ENCODE measurements around the gene RLN3.
A peak's percentile ranks its signal among the peaks of the same experiment; 100 is the strongest.
"Not testable (repeated sequence)": the region's sequence is repeated elsewhere in the genome, so short reads cannot be mapped to it uniquely, and the experiment has no call there.

RLN3 gene

DNA sequence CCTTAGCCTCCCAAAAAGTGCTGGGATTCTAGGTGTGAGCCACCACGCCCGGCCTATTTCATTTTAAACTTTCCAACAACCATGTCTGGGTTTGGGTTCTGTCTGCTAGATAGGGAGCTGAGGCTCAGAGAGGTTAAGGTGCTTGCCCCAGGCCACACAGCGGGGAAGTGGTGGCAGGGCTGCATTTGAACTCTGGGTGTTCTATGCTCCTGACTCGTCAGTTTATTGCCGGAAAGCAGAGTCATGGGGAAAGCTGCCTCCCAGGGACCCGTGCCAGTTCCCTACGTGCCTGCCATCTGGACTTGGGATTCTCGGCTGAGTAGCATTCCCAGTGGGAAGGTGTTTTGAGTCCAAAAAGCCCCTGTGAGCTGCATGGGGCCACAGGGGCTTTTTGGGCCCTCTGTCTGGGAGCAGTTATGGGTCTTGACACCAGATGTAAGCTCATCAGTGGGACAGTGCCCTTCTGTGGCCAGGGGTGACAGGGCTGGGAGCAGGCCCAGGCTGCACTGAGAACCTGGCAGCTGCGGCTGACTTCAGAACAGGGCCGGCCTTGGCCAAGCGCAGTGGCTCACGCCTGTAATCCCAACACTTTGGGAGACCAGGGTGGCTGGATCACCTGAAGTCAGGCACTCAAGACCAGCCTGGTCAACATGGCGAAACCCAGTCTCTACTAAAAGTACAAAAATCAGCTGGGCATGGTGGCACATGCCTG, 32.8 kb upstream of the RLN3 start:
- no peak for DNase-seq (ENCODE audit: low read depth)

DNA sequence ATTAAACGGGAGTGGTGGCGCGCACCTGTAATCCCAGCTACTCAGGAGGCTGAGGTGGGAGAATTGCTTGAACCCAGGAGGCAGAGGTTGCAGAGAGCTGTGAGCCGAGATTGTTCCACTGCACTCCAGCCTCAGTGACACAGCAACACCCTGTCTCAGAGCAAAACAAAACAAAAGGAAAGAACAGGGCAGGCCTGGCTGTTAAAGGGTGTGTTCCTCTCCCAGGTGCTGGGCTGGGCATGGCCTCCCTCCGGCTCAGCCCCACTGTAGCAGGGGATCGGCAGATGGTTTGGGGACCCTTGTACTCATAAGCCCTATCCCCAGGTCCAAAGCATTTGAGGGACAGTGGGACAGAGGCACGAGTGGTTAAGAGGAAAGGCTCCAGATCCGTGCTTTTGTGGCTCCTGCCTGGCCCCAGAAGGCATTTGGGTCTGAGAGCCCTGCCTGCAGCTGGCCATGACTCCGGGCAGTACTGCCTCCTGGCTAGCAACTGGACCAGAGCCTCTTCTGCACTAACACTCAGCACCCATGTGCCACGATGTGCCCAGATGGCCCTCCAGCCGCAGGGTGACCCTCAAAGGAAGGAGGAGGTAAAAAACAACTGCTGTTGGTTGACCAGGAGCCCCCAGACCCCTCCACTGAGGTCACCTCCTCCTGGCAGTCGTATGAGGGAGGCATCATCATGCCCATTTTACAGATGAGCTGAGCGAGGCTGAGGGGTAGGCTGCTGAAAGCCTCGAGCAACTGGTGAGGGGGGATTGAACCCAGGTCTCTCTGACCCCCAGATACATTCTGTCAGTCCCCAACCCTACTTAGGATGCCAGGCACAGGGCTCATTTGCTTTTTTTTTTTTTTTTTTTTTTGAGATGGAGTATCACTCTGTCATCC, 31.8 kb upstream of the RLN3 start:
- no peak for DNase-seq (ENCODE audit: low read depth)

DNA sequence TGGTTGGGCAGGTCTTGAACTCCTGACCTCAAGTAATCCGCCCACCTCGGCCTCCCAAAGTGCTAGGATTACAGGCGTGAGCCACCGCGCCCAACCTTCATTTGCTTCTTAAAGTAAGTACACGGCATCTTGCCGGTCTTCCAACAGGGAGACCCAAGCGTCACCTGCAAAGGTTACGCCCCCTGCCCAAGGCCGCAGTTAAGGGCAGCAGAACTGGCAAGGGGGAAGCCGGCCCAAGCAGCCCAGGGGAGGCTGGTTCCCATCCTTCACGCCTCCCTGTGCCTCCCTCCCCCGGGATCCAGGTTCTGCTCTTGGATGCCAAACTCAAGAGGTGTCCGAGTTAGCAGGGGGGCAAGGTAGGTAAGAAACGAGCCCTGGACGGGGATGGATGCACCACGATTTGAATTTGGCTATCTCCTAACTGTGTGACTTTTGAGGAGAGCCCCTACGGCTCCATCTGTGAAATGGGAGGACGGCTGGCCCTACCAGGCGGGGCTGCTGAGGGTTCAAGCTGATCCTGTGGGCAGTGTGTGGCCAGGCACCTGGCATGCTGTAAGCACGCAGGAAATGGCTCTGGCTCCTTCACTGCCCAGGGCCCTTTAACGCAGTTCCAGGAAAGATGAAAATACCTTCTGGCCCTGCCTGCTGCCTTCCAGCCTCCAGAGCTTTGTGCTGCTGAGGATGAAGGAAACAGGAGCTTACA, 30.9 kb upstream of the RLN3 start:
- DNase-seq (ENCODE audit: low read depth), result no peak

DNA sequence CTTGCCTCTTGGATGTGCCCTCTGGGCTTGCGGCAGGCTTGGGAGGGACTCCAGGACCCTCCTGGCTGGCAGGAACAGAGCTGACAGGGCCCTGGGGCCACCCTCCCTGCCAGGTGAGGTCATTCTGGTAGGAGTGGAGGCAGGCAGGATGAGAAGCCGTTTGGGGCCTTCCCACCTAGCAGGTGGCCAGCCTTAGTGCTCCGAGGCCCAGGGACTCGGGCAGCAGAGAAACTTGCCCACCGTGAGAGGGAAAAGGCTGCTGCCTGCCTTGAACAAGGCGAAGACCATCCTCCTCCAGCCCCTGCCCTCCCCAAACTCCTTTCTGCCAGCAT, 30.4 kb upstream of the RLN3 start:
- DNase-seq (ENCODE audit: low read depth), result no peak

DNA sequence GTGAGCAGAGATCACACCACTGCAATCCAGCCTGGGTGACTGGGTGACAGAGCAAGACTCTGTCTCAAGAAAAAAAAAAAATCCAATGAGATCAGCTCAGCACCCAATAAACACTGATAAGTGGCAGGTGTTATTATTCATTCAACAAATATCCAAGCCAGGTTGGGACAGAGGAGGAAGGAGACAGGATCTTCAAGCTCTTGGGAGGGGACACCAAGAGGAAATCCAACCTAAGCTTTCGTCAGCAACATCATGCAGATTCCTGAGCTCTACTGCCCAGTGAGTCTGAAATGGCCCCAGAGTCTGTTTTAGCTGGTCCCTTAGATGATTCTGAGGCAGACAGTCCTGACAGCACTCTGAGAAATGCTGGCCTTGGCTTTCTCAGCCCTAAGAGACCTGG, 29.5 kb upstream of the RLN3 start:
- DNase-seq (ENCODE audit: low read depth), result no peak

DNA sequence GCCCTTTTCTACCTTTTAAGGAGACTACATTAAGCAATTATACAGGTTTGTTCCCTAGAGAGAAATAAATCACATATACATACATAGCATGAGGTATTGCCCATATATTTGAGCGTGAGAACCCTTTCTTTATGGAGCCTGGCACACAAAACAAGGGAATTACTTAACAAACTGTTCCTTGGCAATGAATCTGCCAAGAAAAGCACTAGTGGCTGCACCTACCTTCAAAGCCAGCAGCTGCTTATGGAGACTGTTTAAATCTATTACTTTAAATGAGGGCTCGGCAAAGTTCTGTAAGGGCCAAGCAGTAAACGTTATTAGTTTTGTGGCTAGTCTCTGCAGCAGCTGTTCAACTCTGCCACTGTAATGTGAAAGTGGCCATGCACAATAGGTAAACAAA, 28.9 kb upstream of the RLN3 start:
- DNase-seq (ENCODE audit: low read depth), result no peak

DNA sequence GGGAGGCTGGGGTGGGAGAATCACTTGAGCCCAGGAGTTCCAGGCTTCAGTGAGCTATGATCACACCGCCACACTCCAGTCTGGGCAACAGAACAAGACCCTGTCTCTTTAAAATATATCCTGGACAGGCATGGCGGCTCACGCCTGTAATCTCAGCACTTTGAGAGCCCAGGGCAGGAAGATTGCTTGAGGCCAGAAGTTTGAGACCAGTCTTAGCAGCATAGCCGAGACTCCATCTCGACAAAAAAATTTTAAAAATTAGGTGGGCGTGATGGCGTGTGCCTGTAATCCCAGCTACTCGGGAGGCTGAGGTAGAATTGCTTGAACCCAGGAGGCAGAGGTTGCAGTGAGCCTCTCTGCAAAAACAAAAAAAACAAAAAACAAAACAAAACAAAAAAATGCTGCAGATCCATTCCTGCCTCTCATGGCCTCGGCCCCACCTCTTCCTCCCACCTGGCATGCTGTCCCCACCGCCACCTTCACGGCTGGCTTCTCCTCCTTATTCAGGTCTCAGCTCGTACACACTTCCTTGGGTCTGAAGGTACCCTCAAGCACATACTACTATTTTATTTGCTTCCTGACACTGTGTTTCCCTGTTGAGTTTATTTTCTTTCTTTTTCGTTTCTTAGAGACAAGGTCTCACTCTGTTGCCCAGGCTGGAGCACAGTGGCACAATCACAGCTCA, 27.1 kb upstream of the RLN3 start:
- DNase-seq (ENCODE audit: low read depth), result no peak

DNA sequence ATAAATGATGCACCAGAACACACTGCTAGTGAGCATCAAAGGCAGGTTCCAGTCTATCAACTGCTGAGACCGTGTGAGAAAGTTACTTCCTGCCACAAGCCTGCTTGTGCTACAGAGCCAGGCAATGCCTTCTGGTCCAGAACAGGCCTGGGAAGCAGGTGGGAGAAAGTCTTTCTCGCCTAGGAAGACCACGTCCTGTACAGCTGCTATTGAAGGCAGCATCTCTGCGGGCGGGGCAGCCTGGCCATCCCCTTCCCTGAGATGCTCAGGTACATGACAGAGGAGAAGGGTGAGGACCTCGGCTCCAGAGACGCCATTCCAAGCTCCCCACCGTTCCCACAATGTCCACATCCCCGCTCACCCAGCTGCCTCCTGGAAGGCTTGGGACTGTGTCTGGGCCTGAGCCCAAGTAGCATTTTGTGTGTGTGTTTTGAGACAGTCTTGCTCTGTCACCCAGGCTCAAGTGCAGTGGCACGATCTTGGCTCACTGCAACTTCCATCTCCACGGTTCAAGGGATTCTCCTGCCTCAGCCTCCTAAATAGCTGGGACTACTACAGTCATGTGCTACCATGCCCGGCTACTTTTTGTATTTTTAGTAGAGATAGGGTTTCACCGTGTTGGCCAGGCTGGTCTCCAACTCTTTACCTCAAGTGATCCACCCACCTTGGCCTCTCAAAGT, 25.2 kb upstream of the RLN3 start:
- DNase-seq (ENCODE audit: low read depth), result no peak

DNA sequence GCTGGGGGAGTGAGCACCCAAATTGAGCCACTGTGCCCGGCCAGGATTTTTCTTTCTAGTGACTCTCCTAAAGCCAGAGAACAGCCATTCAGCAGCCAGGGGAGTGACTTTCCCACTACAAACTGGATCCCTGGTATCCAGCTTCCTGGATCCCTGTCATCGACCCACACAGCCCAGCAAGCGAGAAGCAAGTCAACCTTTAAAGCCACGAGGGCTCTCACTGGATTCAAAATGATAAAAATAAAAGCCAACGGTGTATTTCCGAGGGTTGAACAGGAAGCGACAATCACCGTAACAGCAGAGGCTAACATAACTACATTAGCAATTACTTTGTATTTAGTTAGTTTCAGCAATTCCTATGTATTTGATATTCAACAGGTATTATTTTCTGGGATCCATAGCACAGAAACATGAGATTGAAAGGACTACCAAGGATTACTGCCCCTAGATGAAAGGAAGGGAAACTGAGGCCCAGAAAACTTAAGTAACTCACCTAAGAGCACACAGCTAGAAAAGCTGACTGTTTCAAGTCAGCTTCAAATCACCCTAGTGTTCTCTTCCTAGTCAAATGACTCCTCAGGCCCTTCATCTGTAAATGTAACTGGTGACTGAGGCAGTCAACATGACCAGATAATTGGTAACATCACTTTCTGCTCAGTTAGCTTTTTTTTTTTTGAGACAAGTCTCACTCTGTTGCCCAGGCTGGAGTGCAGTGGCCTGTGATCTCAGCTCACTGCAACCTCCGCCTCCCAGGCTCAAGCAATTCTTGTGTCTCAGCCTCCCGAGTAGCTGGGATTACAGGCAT, 24.5 kb upstream of the RLN3 start:
- no peak for DNase-seq (ENCODE audit: low read depth)

DNA sequence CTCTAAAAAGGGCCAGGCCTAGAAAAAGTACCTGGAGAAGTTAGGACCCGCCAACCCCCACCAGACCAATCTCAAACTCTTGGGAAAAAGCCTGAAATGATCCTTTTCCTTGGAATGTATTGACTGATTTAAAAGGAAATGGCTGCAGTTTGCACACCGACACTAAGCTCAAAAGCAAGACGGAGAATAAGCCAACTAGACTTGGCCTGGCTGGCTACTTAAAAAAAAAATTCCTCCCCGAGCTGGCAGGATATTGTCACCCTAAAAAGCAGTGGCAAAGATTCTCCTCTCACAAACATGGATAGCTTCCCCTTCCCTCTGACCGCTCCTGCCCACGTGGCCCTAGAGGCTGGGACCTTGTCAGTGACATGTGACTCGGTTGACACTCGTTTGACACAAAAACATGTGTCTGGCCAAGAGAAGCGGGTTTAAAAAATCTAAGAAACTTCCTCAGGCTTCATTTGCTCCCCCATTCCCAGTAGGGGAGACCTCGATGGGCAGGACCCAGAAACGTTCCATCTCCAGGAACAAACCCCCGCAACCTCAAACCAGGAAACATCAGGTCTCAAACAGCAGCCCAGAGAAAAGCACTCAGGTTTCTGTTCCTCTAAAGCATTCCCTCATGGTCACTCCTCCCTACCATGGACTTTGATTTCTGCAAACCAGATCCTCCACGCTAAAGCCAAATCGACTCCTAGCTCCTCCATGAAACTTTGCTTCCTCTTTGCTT, 23.2 kb upstream of the RLN3 start:
- DNase-seq (ENCODE audit: low read depth), result no peak

DNA sequence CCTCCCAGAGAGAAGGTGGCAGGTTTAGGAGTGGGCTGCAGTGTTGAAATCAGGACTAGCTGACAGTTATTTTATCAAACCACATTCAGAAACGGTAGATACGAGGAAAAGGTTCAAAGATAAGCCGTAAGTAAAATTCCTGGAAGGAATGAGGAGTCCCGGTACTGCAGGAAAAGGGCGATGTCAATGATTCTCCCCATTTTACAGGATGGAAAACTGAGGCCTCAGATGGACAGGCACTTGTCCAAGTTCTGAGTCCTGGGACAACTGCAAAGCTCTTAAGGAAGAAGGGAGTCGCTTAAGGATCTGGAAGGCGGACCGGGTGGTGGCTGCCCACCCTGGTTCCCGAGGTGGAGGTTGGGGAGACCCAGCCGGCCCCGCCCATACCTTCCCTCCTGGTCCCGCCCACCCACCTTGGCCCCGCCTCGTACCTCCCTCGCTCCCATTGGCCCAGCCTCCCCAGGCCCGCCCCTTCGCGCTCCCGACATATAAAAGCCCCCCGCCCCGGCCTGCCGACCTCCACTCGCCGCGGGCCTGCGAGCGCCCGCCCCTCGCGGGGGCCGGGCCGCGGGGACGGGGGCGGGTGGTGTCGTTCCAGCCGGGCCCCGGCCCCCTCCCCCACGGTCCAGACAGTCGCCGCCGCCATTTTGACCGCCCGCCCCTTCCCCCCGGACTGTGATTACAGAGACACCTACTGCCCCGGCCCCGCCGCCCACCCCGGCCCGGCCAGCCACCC, 22.4 kb upstream of the RLN3 start:
- DNase-seq (ENCODE audit: low read depth), result peak; percentile 90

DNA sequence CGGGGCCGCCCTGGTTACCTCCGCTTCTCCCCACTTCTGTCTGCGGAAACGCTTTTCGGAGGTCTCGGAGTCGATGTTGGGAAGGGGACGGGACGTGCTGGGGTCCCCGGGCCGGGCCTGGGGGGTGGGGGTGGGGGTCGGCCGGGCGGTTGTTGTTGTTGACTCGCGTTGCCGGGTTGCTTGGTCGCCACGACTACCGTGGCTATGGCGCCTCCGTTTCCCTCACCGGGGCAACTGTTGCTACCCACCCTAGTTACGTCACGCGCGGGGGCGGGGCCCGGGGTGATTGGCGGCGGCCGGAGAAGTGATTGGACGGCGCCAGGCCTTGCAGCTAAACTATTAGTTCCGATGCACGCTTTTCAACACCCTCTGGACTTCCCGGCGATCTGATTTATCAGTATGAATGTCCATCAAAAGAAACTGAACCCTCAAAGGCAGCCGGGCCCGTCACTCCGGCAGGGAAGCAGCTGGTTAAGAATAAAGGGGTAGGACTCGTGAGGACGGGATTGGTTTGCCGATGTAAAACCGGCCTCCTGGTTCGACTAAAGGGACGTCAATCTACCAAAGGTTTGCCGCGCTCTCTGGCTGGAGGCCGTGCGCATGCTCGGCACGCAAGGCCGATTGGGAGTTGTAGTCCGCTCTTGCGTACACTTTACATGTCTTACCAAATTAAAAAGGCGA, 21.7 kb upstream of the RLN3 start, which contains the start of gene RFX1:
TSS of gene RFX1 (minus strand) at position 236 of the 681 bp plus-strand sequence. CDS start 12,477 bp downstream, outside the sequence.
- DNase-seq (ENCODE audit: low read depth), result peak; percentile 100

DNA sequence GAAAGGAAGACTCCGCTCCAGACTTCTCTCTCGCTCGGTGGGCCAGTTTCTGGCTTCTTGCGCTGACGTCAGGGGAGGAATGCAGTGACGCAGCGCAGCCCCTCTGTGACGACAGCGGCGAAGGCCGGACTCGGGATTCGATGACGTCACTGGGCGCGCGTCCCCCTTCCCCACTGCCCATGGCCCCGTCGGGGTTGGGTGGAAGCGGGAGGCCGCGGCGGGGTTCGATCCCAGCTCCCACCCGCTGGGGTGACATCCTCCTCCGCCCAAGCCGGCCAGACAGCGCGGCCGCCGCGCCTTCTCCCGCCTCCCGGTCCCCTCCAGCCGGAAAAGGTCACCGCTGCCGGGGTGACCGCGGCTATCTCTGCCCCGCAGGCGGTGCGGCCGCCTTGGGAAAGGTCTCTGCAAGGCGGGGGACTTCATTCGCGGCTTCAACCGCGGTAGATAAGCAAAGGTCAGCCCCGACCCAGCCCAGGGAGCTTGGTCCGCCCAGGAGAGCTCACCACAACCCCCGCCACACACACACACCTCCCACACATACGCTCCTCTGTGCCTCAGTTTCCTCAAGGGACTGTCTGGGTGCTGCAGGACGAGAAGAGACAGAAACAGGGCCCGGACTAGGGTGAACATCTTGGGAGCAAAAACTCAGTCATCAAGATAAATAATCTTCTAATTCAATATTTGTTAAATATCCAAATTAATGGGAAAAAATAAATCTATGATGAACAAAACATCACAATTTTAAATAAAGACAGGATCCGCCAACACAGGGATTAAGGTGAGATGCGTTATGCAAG, 21.0 kb upstream of the RLN3 start:
- DNase-seq (ENCODE audit: low read depth), result no peak

DNA sequence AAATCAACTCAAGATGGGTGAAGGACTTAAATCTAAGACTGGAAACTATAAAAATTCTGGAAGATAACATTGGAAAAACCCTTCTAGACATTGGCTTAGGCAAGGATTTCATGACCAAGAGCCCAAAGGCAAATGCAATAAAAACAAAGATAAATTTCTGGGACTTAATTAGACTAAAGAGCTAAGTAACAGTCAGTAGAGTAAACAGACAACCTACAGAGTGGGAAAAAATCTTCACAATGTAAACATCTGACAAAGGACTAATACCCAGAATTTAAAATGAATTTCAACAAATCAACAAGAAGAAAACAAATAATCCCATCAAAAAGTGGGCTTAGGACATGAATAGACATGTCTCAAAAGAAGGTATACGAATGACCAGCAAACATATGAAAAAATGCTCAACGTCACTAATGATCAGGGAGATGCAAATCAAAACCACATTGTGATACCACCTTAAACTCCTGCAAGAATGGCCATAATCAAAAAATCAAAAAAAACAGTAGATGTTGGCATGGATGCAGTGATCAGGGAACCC, 15.5 kb upstream of the RLN3 start:
- DNase-seq (ENCODE audit: low read depth), result no peak

DNA sequence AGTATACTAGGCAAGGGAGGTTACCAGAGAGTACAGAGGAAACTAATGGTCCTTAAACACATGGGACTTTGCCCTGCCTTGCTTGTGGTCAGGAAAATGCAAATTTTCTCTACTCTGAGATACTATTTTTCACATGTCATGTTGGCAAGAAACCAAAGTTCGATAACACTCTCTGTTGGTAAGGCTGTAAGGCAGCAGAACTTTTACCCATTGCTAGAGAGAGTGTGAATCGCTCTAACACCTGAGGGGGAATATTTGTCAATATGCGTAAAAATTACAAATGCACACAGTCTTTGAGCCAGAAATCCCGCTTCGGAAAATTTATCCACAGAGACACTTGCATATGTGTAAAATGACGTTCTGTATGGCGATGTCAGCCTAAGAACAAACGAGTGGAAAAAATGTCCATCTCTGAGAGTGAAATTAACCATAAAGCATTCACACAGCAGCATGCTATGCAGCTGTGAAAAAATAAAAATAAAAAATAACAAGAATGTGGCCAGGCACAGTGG, 12.4 kb upstream of the RLN3 start:
- no peak for DNase-seq (ENCODE audit: low read depth)

DNA sequence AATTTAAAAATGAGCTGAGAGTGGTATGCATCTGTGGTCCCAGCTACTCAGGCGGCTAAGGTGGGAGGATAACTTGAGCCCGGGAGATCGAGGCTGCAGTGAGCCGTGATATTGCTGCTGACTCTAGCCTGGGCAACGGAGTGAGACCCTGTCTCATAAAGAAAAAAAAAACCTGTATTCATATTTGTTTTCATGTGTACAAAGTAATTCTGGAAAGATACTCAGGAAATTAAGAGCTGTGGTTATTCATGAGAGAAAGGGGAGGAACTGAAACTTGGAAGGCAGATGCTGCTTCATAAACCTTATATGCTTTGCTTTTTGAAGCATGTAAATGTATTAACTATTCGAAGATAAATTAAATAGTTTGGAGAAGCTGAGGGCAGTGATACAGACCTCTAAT, 8.8 kb upstream of the RLN3 start:
- DNase-seq (ENCODE audit: low read depth), result no peak

DNA sequence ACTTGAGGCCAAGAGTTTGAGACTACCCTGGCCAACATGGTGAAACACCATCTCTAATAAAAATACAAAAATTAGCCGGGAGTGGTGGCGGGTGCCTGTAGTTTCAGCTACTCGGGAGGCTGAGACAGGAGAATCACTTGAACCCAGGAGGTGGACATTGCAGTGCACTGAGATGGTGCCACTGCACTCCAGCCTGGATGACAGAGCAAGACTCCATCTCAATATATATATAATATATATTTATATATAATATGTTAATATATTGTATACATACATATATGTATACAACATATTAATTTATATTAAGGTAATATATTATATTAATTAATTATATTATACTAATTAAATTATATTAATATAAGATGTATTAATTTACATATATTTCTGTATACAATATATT, 8.2 kb upstream of the RLN3 start:
- not testable (repeated sequence) for DNase-seq (ENCODE audit: low read depth)

DNA sequence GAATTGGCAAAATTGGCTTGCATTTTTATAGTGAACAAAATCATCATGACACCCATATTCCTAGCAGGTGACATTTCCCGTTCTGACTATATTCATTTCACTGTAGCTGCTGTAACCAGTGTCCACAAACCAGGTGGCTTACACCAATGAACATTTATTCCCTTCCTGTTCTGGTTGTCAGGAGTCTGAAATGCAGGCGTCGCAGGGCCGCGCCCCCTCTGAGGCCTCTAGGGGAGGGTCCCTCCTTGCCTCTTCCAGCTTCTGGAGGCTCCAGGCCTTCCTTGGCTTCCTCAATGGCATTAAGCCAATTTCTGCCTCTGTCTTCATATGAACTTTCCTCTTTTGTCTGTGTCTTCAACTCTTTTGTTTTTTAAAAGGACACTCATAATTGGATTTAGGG, 6.5 kb upstream of the RLN3 start:
- no peak for DNase-seq (ENCODE audit: low read depth)
